IPS DF 4.7 (cell line): ENCODE measurements around the gene LIMA1.
"Not testable (repeated sequence)": the region's sequence is repeated elsewhere in the genome, so short reads cannot be mapped to it uniquely, and the experiment has no call there.

Experiments
- DNase-seq: peaks from one replicate; pipeline ENCODE4 v3.0.0-alpha.2; 2013; ENCODE audit warnings: low spot score; ENCODE audit errors: extremely low read depth

The LIMA1 gene

DNA sequence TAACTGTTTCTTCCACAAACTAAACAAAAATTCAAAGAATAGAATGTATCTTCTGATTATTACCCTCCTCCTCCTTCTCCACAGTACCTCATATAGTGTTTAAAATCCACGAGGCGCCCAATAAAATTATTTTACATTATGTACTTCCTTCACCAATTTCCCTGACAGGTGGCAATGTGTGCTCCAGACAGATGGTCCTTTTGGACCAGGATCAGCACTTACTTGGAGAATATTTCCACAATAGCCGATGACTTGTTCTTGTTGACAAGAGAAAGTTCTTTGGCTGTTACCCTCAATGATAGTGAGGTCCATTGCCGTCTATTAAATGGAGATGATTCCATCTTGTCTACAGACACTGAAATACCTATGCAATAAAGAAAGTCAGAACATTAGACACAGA, 34.9 kb downstream of the LIMA1 start:
- DNase-seq = no peak

DNA sequence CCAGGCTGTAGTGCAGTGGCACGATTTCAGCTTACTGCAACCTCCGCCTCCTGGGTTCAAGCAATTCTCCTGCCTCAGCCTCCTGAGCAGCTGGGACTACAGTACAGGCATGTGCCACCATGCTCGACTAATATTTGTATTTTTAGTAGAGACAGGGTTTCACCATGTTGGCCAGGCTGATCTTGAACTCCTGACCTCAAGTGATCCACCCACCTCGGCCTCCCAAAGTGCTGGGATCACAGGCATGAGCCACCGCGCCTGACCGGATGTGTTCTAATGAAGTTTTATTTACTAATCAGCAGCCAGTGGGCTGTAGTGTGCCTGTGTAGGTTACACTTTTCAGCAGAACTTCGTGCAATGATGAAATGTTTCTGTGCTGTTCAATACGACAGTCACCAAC, 35.7 kb downstream of the LIMA1 start:
- not testable (repeated sequence) for DNase-seq

DNA sequence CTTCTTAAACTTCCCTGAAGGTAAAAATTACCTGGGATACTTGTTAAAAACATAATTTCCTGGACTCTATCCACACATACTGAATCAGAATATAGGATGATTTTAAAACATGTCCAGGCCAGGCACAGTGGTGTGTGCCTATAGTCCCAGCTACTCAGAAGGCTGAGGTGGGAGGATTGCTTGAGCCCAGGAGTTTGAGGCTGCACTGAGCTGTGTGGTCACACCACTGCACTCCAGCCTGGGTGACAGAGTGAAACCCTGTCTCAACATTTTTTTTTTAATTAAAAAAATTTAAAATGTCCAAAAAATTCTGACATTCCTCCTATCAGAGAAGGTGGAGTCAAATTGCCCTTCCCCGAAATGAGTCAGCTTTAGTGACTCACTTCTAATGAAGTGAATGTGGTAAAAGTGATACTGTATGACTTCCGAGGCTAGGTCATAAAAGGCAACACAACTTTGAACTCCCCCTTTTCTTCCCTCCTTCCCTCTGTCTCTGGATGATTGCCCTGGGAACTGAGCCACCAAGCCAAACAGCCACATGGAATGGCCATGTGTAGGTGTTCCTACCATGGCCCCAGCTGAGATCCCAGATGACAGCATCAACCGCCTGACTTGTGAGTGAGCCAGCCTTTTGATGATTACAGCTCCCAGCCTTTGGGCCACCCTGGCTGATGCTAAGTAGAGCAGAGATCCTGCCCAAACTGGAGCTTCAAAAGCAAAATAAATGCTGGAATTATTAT, 36.3 kb downstream of the LIMA1 start:
- no peak for DNase-seq

DNA sequence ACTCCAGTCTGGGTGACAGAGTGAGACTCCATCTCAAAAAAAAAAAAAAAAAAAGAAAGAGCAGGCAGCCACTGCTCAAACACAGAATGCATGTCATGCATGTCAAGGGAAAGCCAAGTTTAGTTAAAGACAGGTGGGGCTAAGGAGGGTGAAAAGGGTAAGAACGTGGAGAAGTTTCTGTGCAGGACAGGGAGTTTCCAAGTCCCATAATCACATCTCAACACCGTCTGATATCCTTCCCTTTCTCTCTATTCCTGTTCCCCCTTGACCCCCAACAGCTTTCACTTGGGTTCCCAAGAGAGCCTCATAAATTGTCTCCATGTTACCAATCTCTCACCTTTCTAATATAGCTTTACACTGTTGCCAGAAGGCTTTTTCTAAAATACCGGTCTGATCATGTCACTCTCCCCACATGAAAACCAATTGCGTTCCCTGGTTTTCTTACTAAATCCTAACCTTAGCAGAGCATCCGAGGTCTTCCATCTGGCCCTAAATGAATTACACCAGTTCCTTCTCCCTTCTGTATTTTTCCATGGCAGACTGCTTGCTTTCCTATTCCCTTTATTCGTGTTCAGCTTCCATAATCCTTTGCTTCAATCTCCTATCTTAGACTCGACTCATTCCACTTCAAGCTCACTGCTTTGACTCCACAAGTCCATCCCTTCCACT, 37.0 kb downstream of the LIMA1 start:
- no peak for DNase-seq

DNA sequence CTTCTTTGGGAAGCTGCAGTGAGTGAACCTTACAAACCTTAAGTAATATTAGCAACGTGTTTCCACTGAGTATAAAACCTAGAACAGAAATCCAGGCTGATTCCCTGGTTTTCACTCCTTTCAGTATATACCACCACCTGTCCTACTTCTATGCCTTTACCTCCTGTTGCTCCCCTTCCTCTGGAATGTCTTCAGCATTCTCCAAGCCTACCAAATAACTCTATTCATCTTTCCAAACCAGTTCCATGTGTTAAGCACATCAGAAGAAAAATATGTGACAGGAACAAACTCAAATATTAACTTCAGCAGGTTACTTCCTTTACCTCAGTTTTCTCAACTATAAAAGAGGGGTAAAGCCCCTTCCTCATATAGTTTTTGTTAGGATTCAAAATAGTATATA, 39.8 kb downstream of the LIMA1 start:
- DNase-seq = no peak

DNA sequence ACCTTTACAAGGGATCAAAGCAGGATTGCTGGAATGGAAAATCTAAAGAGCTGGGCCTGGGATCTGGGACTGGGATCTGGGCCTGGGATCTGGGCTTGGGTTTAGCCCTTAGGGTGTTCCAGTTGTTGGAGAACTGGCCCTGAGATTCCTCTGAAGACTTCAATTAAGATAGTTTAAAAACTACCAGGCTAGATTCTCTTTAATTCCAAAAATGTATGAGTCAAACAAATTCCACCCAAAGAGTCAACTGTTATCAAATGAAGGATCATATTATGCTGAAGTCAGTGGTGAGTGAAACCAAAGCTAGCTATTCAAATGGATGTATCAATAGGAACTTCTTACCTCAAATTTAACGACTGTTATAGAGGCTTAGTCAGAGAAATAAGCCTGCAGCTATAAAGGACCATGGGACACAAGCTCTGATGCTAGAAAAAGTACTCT, 40.5 kb downstream of the LIMA1 start:
- no peak for DNase-seq

DNA sequence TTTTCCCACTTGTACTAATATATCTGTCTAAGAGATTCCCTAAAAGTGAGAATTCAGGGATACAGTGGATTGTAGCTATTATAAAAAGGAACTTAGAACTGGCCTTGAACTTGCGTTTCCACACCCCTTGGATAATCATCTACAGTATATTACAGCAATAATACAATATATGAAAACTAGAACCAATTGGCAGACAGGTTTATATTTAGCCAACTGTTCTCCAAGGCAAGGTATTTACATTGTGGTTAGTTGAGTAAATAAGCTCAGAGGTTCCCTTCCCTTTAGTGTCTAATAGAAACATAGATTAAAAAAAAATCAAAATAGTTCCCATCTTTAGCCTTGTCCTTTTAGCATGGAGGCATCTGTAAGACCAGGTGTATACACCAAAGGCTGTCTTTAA, 42.1 kb downstream of the LIMA1 start:
- DNase-seq = no peak

DNA sequence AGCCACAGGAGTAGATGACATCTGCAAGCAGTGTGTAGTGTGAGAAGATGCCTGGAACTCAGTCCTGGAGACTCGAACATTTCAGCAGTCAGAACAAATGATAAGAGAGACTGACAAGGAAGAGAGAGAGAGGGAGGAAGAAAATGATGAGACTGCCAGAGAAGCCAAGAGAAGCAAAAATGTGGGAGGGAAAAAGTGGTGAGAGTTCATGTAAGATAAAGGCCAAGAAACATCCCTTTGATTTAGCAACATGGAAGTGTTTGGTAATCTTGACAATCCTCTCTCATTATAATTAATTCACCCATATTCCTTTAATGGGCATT, 42.6 kb downstream of the LIMA1 start:
- DNase-seq = no peak

DNA sequence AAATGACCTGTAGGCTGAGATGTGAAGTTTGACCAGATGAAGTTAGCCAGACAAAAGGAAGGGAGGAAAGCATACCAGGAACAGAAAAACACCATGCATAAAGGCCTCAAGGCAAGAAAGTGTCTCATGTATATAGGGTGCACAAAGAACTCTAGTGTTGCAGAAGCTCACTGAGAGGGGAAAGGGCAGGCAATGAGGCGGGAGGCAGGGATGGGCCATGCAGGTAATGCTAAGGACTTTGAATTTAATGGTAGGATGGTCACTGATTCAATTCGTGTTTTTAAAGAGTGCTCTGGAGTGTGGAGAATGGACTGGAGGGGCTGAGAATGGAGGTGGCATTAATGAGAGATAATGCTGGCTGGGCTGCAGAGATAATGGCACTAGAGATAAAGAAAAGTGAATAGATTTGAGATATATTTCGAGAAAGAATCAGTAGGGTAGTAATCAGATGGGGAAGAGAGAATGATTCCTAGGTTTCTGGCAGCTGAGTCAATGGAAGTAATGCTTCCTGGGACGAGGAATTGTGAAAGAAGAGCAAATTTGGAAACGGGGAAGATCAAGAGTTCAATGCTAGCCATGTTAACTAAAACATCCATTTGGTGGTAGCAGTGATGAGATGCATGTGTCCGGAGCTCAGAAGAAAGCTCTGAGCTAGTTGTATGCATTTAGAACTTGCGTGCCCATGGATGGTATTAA, 43.1 kb downstream of the LIMA1 start:
- no peak for DNase-seq

DNA sequence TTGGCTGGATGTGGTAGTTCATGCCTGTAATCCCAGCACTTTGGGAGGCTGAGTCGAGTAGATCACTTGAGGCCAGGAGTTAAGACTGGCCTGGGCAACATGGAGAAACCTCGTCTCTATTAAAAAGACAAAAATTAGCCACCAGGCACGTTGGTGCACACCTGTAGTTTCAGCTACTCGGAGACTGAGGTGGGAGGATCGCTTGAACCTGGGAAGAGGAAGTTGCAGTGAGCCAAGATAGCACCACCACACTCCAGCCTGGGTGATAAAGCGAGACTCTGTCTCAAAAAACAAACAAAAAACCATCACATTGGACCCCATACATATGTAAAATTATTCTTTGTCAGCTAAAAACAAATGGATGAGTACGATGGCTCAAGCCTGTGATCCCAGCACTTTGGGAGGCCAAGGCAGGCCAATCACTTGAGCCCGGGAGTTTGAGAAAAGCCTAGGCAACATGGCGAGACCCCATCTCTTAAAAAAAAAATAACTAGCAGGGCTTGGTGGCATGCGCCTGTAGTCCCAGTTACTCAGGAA, 43.9 kb downstream of the LIMA1 start:
- no peak for DNase-seq

DNA sequence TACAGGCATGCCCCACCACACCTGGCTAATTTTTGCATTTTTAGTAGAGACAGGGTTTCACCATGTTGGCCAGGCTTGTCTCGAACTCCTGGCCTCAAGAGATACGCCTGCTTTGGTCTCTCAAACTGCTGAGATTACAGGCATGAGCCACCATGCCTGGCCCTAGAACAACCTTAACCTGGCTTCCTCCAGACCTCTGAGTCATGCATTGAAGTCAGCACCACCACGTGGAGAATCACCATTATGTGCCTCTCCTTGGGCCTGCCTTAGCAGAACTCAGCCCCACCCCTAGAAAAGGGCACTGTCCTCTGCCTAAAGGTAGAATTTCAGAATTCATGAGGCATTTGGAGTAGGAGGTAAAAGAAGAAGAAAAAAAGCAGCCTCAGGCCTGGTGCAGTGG, 49.0 kb downstream of the LIMA1 start:
- no peak for DNase-seq

DNA sequence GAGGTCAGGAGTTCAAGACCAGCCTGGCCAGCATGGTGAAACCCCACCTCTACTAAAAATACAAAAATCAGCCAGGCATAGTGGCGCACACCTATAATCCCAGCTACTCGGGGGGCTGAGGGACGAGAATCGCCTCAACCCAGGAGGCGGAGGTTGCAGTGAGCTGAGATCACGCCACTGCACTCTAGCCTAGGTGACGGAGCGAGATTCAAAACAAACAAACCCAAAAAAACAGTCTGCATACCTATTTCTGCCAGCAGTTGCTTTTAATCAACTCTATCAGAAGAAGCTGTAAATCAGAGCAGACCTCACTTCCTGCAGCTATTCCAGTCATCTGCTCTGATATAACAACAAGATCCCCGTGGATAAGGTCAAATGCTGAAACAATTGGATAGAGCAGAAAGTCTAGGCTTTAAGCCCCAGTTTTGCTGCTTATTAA, 50.5 kb downstream of the LIMA1 start:
- DNase-seq = no peak

DNA sequence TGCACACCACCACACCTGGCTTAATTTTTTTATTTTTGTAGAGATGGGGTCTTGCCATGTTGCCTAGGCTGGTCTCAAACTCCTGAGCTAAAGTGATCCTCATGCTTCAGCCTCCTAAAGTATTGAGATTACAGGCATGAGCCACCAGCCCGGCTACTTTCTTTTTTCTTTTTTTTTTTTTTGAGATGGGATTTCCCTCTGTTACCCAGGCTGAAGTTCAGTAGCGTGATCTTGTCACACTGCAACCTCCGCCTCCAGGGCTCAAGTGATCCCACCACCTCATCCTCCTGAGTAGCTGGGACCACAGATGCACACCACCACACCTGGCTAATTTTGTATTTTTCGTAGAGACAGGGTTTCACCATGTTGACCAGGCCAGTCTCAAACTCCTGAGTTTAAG, 51.1 kb downstream of the LIMA1 start:
- no peak for DNase-seq

DNA sequence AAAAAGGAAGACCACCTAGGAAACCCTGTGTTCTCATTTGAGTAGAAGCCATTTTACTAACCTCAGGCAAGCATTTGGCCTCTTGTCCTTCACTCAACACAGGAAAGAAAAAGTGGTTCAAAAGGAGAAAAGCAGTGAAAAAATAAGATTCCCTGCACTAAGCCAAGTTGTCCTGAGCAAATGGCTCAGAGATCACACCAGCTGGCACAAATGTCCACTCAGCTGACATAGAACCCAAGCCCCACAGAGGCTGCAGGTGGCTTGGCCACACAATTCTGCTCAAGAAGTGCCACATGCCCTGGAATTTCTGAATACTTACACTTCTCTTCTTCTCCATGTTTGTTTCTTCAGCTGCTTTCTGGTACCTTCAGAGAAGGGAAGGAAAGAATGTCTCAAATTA, 52.0 kb downstream of the LIMA1 start:
- DNase-seq = no peak

DNA sequence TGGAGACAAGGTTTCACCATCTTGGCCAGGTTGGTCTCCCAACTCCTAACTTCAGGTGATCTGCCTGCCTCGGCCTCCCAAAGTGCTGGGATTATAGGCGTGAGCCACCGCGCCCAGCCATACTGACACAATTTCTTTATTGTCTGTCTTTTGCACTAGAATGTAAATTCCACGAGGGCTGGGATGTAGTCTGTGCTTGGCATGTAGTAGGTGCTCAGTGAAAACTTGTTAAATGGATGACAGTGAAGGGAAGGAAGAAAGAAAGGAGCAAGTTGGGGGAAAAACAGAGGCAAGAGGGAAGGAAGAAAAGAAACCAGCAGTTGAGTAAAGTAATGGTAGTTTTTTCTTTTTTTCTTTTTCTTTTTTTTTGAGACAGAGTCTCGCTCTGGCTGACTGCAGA, 53.1 kb downstream of the LIMA1 start:
- no peak for DNase-seq

DNA sequence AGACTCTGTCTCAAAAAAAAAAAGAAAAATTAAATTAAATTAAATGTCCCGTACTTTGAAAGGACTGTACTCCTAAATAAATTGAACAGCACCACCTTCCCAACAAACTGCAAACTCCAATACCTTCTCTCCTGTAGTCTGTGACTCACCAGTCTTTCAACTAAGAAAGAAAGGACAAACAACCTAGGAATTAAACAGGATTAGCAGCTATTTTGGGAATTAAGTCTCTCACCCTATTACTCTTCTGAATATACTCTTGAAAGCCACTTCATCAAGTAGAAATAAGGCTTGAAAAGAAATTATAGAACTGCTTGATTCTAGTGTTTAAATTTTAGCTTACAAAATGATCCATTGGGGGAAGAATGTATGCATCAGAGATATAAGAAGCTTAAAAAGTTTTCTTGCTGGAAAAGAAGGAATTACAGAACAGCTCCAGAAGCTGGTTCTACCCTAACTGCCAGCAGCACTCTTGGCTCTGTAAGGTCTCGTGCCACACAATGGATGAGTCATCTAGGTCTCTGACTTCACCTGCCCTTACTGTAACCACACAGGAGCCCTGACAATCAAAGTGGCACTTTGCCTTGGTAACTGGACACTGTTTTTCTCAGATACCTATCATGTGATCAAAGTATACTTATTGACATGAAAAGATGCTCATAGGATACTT, 59.2 kb downstream of the LIMA1 start:
- no peak for DNase-seq

DNA sequence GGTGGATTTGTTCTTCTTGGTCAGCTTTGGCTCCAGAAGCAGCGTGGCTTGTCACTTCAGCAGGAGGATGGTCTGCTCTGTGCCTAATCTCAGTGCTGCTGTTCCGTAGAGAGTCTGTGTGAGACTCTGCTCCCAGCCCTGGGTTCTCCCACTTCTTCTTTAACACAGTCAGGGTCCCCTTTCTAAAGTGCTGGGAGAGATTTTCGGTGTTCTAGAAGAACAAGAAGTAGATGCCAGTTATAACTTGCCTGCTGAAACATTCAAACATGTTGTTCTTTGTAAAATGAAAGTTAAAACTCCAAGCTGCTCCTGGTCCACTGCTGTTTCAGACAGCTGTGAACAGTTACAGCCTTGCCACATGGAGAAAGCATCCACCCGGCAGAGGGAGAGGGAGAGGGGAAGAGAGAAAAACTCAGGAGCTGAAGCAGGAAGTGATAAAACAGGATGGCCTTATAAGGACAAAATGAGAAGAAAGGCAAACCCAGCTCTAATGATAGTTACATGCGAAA, 61.0 kb downstream of the LIMA1 start:
- DNase-seq = peak; percentile 58

DNA sequence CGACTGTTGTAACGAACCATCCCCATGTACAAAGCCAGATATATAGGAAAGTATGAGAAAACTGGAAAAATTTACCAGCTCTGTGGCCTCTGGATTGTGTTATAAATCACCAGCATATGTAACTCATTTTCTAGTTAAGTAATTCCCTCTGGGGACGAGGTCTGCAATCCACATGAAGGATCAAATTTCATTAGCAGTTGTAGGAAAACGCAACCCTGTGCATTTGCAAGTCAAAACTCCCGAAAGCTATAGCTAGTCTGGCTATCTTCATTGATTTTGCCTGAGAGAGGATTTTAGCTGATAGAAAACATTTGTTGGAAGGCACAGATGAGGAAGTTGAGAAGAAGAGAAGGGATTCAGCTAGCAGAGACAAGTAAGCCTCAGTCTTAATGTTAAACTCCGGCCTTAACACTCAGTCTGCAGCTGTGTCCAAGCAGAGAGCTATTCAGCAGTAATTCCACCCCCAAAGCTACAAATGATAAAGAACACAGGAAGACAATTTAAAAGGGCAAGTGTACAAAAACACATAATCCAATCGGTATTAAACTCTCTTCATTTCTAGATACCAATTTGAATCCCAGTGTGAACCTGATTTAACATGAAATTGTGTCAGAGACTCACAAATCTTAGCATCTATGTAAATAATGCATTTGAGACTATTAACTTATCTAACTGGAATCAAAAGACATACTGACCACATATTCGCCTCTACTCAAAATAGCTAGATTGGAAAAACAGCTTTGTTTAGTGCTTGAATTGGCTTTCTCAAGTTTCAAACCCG, 61.9 kb downstream of the LIMA1 start:
- DNase-seq = no peak

DNA sequence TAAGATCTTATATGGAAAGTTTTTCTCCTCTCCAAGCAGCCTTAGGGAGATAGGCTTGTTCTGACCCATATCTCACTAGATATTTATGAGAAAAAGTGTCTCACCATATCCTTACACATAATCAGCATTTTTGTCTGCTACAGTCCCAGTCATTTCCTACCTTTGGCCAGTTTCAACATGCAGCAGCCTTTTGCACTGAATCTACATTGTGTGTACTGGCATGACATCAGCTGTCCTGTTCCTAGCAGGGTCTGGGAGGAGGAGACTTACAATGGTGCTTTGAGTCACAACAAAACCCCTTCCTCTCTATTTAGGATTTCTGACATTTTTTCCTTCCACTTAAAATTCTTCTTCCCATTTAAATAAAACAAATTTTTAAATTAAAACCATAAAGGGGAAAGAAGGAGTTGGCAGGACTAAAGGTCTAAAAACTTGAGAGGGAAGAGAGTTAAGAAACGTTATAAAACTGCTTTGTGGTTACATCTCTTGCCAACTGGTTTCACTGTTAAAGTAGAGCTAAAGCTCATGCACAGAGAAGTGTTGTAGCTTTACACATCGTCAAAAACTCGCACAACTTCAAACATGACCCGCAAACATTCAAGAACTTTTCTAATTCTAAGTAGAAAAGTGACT, 62.8 kb downstream of the LIMA1 start:
- no peak for DNase-seq

DNA sequence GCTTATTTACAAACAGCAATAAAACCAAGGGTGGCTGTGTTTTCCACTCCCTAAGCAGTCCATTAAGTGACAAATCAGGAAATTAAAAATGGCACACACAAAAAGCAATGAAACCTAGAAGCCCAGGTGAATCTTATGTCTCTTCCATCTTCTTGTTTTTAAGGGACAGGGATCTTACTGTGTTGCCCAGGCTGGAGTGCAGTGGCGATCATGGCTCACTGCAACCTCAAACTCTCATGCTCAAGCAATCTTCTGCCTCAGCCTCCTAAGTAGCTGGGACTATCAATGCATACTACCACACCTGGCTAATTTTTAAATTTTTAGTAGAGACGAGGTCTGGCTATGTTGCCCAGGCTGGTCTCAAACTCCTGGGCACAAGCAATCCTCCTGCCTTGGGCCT, 63.8 kb downstream of the LIMA1 start:
- DNase-seq = no peak
